Renal cortex interstitium (tissue), 11 donors: Measurements from ENCODE around the gene MSH5. TPM values are rescaled to one million over a fixed set of nuclear protein-coding genes. Genes with fewer than 3 reads are reported as not detected.
"Not testable (repeated sequence)": the region's sequence is repeated elsewhere in the genome, so short reads cannot be mapped to it uniquely, and the experiment has no call there.

Experiments
- DNase-seq, 11 donors: peaks; one replicate each; pipeline ENCODE4 v3.0.0-alpha.2; 2013; ENCODE audit warnings: low read depth in 9 of 11, low spot score in 4 of 11; ENCODE audit errors: extremely low read depth in 1 of 11
- polyA plus RNA-seq, 3 donors: library from polyadenylated mRNA; unstranded; fragments of 120-200 nt; gene quantifications; one replicate each; pipeline ENCODE4 v1.2.1, GENCODE V29; 2013; ENCODE audit not compliant: insufficient read length in 3 of 3

Gene MSH5
- polyA plus RNA-seq, 3 donors = 21.4 to 59.0 (median 22.1) TPM

DNA sequence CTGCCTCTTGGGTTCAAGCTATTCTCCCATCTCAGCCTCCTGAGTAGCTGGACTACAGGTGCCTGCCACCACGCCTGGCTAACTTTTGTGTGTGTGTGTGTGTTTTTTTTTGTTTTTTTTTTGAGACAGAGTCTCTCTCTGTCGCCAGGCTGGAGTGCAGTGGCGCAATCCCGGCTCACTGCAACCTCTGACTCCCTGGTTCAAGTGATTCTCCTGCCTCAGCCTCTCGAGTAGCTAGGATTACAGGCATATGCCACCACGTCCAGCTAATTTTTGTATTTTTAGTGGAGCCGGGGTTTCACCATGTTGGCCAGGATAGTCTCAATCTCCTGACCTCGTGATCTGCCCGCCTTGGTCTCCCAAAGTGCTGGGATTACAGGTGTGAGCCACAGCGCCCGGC is 30.6 kb upstream of the MSH5 start:
- not testable (repeated sequence) for DNase-seq

GRCh38 chr6:31710523-31711219 is 29.1 kb upstream of the MSH5 start:
- no peak for DNase-seq

DNA sequence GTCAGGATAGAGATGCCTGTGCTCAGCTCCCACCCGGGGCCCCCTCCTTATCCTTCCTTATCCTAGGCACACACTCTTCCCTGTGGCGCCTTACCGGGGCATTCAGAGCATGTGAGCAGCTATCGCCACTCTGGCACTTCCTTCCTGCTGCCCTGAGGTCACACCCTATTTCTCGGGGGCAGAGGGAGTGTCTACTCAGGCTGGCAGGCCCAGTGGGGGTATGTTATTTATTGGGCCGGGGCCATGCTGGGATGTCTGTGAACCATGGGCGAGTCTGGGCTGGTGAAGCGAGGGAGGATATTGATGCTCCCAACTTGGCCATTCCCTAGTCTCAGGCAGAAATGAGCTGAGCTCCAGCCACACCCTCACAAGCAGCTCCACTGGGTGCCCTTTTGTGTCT is 28.6 kb upstream of the MSH5 start:
- DNase-seq = no peak

- DNase-seq = no peak
These were observed 27.5 kb upstream of the MSH5 start for GRCh38 chr6:31712296-31712695.

DNA sequence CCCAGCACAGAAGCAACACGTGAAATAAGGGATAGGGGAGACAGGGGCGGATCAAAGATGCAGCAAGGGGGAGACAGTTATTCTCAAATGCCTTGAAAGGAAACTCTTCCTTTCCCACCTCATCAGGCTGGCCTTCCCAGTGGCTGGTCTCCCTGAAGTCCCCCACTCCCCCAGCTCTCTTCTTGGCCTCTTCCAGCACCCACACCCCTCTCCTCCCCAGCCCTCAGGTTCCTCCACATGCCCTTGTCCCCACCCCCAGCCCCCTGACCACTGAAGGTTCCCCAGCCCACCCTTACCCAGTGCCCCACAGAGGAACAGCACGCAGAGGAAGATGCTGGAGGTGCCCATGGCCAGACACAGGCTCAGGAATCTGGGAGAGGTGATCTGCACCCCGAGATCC is 26.3 kb upstream of the MSH5 start:
- DNase-seq = no peak

GRCh38 chr6:31713991-31714684 is 25.7 kb upstream of the MSH5 start:
- DNase-seq = no peak

DNA sequence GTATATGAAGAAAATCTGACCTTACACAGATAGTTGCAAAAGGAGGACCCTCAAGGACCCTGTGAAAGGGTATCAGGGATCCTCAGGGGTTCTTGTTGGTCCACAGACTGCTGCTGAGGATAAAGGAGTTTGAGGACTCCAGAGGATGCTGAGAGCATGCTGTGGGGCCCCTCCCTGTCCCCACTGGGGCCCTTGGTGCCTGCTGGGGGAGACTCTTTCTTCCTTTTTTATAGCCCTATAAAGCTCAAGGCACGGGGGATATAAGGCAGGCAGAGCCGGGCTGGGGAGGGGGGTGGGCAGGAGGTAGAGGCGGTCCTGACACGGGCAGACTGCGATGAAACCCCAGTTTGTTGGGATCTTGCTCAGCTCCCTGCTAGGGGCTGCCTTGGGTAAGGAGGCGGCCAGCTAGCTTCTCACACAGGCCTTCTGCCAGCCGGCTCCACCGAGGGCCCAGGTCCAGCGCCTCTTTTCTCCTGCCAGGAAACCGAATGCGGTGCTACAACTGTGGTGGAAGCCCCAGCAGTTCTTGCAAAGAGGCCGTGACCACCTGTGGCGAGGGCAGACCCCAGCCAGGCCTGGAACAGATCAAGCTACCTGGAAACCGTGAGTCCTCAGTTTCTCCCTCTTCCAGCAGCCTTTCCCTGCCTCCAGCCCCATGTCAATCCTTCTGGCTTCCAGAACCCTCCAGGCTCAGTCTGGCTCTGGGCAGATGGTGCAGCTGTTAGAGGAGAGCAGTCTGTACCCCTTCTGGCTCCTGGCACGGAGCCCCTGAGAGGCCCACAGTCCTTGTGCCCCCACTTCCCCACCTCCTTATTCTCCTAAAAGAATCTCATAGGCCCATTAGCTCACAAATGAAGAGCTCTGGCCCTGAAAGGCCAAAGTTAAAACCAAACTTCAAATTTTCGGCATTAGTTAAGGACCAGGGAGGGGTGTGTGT is 24.5 kb upstream of the MSH5 start, which contains the start of gene LY6G6D:
Gene LY6G6D, plus strand, starts transcription at position 327 of the 937 bp plus-strand sequence. Its CDS starts 8 bp downstream, at position 335.
- no peak for DNase-seq

- DNase-seq = no peak
These were observed 22.1 kb upstream of the MSH5 start for GRCh38 chr6:31717499-31718222.

DNA sequence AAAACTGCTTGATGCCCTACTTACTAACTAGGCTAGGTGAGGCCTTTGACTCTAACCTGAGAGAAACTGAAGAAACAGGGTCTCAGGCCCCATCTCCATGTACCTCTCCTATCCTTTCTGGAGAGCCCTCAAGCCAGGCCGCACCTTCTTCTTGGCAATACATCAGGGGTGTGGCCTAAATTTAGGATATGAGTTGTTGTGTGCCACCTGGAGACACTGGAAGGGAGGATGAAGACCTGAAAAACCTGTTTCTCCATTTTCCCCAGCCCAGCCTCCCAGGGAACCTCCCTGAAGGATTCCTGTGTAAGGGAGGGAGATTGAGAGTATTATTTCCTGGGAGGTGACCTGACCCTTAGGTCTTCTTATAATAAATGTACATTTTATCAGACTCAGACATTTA is 21.5 kb upstream of the MSH5 start:
- no peak for DNase-seq

GRCh38 chr6:31719001-31719400 is 20.8 kb upstream of the MSH5 start:
- DNase-seq = no peak

DNA sequence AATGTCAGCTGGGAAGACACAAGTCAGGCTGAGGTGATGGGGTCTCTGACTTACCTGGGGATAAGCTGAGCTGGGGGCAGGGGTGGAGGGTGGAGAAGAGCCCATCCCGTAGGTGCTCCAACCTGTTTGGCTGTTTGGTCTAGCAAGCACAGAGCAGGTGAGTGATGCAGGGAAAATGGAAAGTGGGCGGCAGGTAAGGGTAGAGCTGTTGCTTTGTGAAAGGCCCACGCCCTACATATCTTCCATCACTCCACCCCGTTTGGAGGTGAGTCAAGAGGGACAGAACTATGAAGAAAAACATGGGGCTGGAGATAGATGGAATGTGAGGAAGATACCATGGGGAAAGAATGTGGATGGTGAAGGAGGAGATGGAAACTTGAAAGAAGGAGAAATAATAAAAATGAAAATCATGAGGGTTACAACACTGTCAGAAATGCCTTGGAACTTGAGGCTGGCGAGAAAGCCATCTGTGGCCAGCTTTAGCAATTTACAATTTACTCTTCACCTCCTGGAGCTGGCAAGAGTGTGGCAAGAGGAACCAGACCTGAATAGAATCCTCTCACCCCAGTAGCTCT is 19.5 kb upstream of the MSH5 start:
- DNase-seq = no peak

DNA sequence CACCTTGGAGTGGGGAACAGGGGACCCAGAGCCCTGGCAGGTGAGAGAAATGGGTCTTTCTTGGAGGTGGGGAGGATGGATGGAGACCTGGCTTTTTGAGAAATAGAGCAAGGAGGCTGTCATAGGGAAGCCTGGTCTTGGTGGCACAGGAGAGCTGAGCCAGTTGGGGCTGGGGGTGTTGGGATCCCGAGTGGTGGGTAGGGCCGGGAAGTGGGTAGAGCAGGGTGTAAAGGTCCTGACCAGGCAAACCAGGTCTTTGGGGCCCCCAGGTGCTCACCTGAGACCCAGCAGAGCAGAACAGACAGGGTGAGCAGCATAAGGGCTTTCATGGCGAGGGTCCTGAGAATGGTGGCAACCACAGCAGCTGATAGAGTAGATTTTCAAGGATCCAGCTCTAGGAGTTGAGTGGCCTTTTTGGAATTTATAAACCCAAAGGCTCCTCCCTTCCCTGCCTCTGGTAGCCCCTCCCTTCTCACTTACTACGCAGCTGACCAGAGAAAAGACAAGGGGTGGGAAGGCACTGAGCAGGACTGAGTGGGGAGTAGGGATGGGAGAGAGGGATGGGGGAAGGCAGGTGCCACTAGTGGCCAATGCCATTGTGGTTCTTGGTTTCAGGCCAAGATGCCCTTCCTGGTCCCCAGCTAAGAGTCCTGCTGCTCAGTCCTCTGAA is 18.3 kb upstream of the MSH5 start, which contains the start of gene LY6G6C:
Gene LY6G6C, minus strand, starts transcription at position 396 of the 670 bp plus-strand sequence. Its CDS starts 67 bp downstream, at position 329.
- no peak for DNase-seq

DNA sequence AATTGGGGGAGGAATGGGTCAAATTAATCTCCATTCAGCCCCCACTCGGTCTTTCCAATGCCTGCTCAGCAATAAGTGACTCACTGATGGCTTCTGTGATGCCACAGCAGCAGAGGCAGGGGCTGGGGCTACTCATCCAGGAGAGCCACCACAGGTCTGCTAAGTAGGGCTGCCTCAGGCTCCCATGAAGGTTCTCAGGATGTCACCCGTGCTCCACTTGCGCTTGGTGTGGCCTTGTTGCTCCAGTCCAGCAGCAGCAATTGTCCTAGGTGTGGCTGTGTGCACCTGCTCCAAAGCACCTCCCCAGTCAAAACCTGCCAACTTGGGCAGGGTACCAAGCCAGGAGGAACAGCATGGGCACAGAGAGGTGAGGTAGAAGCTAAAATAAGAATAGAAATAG is 17.6 kb upstream of the MSH5 start:
- no peak for DNase-seq

- DNase-seq = no peak
These were observed 16.4 kb upstream of the MSH5 start, which contains the start of gene MPIG6B for GRCh38 chr6:31723245-31723979. TSS of gene MPIG6B (plus strand) at chr6:31723373. CDS start at chr6:31723384, 11 bp downstream.

DNA sequence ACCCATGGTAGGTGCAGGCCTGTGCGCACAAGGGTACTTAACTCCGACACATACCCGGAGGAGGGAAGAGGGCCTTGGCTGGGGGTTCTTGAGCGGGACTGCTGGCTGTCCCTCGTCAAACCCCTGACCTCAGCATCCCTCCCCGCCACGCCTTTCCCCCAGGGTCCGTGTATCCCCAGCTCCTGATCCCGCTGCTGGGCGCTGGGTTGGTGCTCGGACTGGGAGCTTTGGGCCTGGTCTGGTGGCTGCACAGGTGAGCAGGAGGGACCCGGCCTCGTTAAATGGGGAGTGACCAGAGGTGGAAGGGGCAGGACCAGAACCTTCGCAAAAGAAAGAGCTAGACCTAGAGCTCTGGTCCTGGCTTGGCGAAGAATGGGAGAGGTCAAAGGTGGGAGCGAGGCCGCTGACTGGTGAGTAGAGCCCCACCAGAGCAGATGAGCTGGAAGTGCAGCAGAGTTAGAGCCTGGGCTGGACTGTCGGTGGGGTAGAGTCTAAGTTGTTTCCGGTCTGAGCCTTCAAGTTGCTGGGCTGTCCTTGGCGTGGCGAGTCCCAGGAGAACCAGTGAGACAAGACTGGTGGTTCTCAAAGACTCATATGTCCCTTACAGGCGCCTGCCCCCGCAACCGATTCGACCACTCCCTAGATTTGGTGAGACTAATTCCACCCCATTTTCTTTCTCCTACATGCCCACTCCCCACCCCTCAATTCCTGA is 15.7 kb upstream of the MSH5 start:
- no peak for DNase-seq

DNA sequence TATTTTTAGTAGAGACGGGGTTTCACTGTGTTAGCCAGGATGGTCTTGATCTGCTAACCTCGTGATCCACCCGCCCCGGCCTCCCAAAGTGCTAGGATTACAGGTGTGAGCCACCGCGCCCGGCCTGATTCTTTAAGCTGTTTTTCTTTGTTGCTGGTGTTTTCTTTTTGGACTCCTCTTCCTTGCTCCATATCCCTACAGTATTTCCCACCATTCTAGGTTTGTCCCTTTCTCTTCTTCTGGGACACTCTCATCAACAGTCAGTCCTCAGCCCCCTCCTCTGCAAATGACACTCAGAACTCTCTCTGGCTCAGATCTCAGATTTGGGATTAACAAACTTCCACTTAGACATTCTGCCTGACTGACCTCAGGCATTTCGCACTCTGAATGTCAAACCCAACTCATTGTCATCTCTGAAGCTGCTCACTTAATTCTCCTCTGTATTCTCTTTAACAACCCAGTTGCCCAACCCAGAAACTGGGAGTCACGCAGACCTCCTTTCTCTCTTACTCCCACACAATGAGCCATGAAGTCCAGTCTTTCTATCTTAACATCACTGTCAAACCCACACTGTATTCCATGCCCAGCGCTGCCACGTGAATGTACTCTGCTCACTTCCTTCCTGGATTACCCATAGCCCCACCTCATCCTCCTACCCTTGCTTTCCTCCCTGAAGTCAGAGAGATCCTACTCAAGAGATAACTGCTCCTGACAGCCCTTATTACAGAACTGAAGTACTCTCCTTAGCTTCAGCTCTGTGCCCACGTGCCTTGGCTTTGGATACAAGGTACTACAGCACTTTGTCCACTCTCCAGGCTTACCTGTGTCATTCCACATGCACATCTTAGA is 14.1 kb upstream of the MSH5 start:
- no peak for DNase-seq
